Measurements from ENCODE around the gene STAG1.

DNA sequence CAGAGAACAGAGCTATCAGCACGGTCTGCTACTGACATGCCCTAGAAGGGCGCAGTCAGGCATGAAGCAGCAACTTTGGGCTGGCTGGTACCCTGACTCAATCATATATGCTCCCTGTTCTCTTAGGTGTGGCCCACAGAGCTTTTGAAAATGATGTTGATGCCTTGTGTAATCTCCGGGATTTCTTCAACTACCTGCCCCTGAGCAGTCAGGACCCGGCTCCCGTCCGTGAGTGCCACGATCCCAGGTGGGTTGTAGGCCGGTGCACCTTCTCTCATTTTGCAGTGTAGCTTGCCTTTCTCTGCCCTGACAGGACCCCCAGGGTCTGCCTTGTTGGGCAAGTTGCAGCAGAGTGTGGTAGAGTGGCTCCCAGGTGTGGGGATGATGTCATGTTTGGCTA, 454.4 kb downstream of the STAG1 start:
- TF ChIP-seq, protein P1, sequence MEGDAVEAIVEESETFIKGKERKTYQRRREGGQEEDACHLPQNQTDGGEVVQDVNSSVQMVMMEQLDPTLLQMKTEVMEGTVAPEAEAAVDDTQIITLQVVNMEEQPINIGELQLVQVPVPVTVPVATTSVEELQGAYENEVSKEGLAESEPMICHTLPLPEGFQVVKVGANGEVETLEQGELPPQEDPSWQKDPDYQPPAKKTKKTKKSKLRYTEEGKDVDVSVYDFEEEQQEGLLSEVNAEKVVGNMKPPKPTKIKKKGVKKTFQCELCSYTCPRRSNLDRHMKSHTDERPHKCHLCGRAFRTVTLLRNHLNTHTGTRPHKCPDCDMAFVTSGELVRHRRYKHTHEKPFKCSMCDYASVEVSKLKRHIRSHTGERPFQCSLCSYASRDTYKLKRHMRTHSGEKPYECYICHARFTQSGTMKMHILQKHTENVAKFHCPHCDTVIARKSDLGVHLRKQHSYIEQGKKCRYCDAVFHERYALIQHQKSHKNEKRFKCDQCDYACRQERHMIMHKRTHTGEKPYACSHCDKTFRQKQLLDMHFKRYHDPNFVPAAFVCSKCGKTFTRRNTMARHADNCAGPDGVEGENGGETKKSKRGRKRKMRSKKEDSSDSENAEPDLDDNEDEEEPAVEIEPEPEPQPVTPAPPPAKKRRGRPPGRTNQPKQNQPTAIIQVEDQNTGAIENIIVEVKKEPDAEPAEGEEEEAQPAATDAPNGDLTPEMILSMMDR (IDR thresholded peaks at IDR 0.05) = no peak
- TF ChIP-seq POLR2A (IDR thresholded peaks at IDR 0.05) = no peak

Measured in vagina (tissue), 2 donors.